GM10266 (cell line): ENCODE measurements around the gene NR2C1.

Source experiments
- DNase-seq: peaks from one replicate; pipeline ENCODE4 v3.0.0; 2012; ENCODE audit errors: extremely low spot score
- CTCF ChIP-seq: IDR thresholded peaks from 2 replicates; pipeline ENCODE4 v1.5.1; 2012; ENCODE audit warnings: mild to moderate bottlenecking, low read depth; ENCODE audit not compliant: control insufficient read depth, insufficient read depth; ENCODE audit errors: missing control alignments

NR2C1 gene

GRCh38 chr12:94980577-94980976, 92.8 kb downstream of the NR2C1 start:
- TF ChIP-seq CTCF: no peak
- DNase-seq: no peak

GRCh38 chr12:94979941-94980340, 93.5 kb downstream of the NR2C1 start:
- TF ChIP-seq CTCF: no peak

GRCh38 chr12:94977766-94978468, 95.5 kb downstream of the NR2C1 start:
- DNase-seq: no peak
- no peak for TF ChIP-seq CTCF

More at GRCh38 chr12:94979941-94980340, 93.5 kb downstream of the NR2C1 start:
- DNase-seq: no peak

- no peak for DNase-seq
- TF ChIP-seq CTCF: no peak
Observed at GRCh38 chr12:94973221-94973620, 100.2 kb downstream of the NR2C1 start.

- no peak for DNase-seq
- no peak for TF ChIP-seq CTCF
Observed at GRCh38 chr12:94972795-94973194, 100.6 kb downstream of the NR2C1 start.

GRCh38 chr12:94971923-94972322, 101.5 kb downstream of the NR2C1 start:
- TF ChIP-seq CTCF: no peak
- no peak for DNase-seq

GRCh38 chr12:94970560-94970959, 102.9 kb downstream of the NR2C1 start:
- no peak for DNase-seq
- no peak for TF ChIP-seq CTCF
